Colonic mucosa (tissue), 4 donors: ENCODE data around the gene GABPA. TPM values are rescaled to one million over a fixed set of nuclear protein-coding genes. Genes with fewer than 3 reads are reported as not detected.
A peak's percentile ranks its signal among the peaks of the same experiment; 100 is the strongest.
"Not testable (repeated sequence)": the region's sequence is repeated elsewhere in the genome, so short reads cannot be mapped to it uniquely, and the experiment has no call there.

ENCODE experiments used
- DNase-seq: peaks from one replicate; pipeline ENCODE4 v3.0.0-alpha.2; 2020
- H3K27ac ChIP-seq: fragments of 200-600 bp; one replicate; pipeline ENCODE4 v1.8.0; 2021
- H3K27me3 ChIP-seq: fragments of 200-600 bp; one replicate; pipeline ENCODE4 v1.8.0; 2021
- H3K36me3 ChIP-seq: fragments of 200-600 bp; one replicate; pipeline ENCODE4 v1.8.0; 2021
- H3K4me1 ChIP-seq: fragments of 200-600 bp; one replicate; pipeline ENCODE4 v1.8.0; 2021; ENCODE audit warnings: mild to moderate bottlenecking
- H3K4me3 ChIP-seq: fragments of 200-600 bp; one replicate; pipeline ENCODE4 v1.8.0; 2021
- H3K9ac ChIP-seq, 2 donors: one replicate each; pipeline ENCODE4 v1.7.0; 2013; ENCODE audit warnings: control low read depth in 2 of 2, low read depth in 2 of 2, low read length in 2 of 2
- H3K9me3 ChIP-seq: fragments of 200-600 bp; one replicate; pipeline ENCODE4 v1.8.0; 2021
- intact Hi-C: fragments of 100-400 bp; cut with DNase I; formaldehyde crosslinking; loops from one replicate; pipeline ENCODE4 v1.14.1; 2022
- total RNA-seq, 2 donors: library from RNA; stranded (reverse); fragmentation: NEBNext Ultra II Directional in 1 of 2; extraction: Animal tissue kit (Norgen Biotek cat#: 25700) in 1 of 2; gene quantifications; one replicate each; pipeline ENCODE4 v1.2.1, GENCODE V29; 2021
- TF ChIP-seq, protein P1 (sequence below): fragments of 200-600 bp; IDR thresholded peaks from one replicate; pipeline ENCODE4 v1.8.0; 2022; ENCODE audit warnings: antibody characterized with exemption, mild to moderate bottlenecking
- donor health status: healthy.
- donor health status: DM: no; HTN: no; CAD: no.
- donor health status: DM: no; HTN: no; CAD: no.

GABPA gene
- total RNA-seq, 2 donors from 2014 or later, result 23.8 to 24.9 TPM

DNA sequence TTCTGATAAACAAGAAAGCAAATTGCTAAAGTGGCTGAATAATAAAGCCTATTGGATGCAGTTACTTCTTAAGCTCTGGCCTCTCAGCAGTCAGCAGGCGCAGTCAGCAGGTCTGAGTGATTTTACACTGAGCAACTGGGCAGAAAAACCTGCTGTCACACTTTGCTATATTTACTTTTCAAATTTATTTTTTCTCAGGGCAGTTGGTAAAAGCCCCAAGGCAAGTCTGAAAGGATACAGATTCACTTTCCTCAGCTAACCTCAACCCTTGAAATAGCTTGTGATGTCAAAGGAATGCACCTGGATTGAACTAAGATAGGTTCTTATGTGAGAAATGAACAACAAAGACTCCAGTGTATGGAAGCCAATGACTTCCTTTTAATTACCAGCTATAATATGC lies 34.0 kb upstream of the GABPA start:
- Histone ChIP-seq H3K27me3 (no peaks in the 10 kb centered on the region), H3K4me1 (no peaks in the 10 kb centered on the region), H3K27ac (no peak overlapping the region), H3K9ac (no peak overlapping the region), H3K4me3 (no peak overlapping the region), H3K36me3 (no peaks in the 10 kb centered on the region), H3K9me3 (no peaks in the 10 kb centered on the region)
- DNase-seq, result no peak
- TF ChIP-seq, protein P1, sequence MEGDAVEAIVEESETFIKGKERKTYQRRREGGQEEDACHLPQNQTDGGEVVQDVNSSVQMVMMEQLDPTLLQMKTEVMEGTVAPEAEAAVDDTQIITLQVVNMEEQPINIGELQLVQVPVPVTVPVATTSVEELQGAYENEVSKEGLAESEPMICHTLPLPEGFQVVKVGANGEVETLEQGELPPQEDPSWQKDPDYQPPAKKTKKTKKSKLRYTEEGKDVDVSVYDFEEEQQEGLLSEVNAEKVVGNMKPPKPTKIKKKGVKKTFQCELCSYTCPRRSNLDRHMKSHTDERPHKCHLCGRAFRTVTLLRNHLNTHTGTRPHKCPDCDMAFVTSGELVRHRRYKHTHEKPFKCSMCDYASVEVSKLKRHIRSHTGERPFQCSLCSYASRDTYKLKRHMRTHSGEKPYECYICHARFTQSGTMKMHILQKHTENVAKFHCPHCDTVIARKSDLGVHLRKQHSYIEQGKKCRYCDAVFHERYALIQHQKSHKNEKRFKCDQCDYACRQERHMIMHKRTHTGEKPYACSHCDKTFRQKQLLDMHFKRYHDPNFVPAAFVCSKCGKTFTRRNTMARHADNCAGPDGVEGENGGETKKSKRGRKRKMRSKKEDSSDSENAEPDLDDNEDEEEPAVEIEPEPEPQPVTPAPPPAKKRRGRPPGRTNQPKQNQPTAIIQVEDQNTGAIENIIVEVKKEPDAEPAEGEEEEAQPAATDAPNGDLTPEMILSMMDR, result no peak
- intact Hi-C loops, result no loop called here

DNA sequence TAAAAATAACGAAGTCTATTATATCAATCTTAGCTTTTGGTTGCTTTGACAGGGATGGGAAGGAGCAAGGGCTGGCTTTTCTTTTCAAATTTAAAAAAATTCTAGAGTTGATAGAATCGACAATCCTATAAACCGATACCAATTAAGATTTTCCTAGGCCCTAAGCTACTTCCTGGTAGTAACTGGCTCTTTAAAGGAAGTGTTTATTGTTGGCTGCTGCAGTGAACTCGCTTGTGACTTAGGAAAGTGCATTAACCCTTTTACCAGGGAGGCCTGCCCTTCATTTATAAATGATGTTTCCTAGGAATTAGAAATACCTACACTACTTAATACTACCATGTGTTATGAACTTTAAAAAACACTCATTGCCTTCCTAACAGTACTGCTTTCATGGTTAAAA lies 33.2 kb upstream of the GABPA start:
- no peak overlapping the region for H3K27ac ChIP-seq
- H3K27me3 ChIP-seq, result no peaks in the 10 kb centered on the region
- TF ChIP-seq, protein P1, result no peak
- H3K36me3 ChIP-seq, result no peaks in the 10 kb centered on the region
- intact Hi-C loops, result no loop called here
- no peaks in the 10 kb centered on the region for H3K4me1 ChIP-seq
- H3K9ac ChIP-seq, result no peak overlapping the region
- DNase-seq, result no peak
- H3K4me3 ChIP-seq, result no peak overlapping the region
- no peaks in the 10 kb centered on the region for H3K9me3 ChIP-seq

DNA sequence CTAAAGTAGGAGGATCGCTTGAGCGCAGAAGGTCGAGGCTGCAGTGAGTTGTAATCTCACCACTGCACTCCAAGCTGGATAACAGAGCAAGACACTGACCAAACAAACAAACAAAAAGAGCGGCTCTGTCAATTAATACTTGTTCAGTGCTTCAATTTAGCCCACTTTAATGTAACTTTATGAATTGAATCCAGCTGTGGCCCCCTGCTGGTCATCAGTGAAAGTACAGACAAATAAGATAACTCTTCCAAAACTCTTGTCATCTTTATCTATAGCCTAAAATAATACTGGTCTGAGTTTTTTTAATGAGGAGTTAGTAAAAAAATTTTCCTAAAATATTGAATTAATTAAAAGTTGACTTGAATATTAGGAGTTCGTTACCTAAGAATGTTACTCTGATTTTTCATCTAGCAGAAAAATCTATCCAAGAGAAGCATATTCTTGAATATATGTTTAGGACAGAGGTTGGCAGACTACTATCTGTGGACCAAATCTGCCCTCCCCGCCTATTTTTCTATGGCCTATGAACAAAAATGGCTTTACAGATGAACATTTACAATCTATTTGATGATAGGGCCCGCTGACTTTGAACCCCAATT lies 26.2 kb upstream of the GABPA start:
- H3K4me3 ChIP-seq, result no peak overlapping the region
- no peaks in the 10 kb centered on the region for H3K9me3 ChIP-seq
- H3K27ac ChIP-seq, result no peak overlapping the region
- H3K9ac ChIP-seq, result no peak overlapping the region
- intact Hi-C loops, result loop anchor here (2.0 kb wide), 1 partner anchor 100 kb away; no protein-coding TSS in a partner anchor
- TF ChIP-seq, protein P1, result peak; percentile 82
- H3K27me3 ChIP-seq, result no peaks in the 10 kb centered on the region
- peak; percentile 32 for DNase-seq
- H3K36me3 ChIP-seq, result no peaks in the 10 kb centered on the region
- no peaks in the 10 kb centered on the region for H3K4me1 ChIP-seq

DNA sequence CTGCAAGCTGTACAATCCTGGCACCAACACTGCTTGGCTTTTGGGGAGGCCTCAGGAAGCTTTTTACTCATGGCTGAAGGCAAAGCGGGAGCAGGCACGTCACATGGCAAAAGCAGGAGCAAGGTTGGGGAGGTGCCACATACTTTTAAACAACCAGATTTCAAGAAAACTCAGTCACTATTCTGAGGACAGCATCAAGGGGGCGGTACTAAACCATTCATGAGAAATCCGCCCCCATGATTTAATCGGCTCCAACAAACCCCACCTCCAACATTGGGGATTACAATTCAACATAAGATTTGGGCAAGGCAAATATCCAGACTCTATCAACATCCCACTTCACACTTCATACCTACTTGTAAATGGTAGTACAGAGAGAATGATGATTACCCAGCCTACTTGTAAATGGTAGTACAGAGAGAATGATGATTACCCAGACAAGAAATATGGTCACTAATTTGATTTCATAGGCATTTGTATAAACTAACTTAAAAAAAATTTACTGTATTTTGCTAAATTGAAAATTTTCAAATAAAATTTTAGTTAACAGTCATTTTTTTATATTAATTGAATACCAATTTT lies 25.0 kb upstream of the GABPA start:
- Histone ChIP-seq H3K4me1 (no peaks in the 10 kb centered on the region), H3K9ac (no peak overlapping the region), H3K27ac (no peak overlapping the region), H3K4me3 (no peak overlapping the region), H3K9me3 (no peaks in the 10 kb centered on the region), H3K36me3 (no peaks in the 10 kb centered on the region), H3K27me3 (no peaks in the 10 kb centered on the region)
- intact Hi-C loops, result loop anchor here (2.0 kb wide), 1 partner anchor 101 kb away; no protein-coding TSS in a partner anchor
- TF ChIP-seq, protein P1, result no peak
- DNase-seq, result no peak

DNA sequence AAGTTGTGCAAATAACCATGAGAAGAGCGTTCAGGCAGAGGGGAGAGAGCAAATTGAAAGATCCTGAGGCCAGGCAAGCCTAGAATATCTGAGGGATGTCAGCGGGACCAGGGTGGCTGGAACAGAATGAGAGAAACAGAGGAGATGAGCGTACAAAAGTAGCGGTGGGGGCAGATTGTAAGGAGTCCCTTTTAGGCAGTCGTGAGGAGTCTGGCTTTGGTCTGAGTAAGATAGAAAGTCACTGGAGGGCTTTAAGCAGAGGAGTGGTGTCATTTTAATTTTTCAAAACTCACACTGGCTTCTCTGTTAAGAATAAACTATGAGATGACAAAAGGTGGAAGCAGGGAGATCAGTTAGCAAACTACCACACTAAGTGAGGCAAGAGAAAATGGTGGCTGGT lies 24.2 kb upstream of the GABPA start:
- H3K36me3 ChIP-seq, result no peaks in the 10 kb centered on the region
- H3K27me3 ChIP-seq, result no peaks in the 10 kb centered on the region
- H3K9ac ChIP-seq, result no peak overlapping the region
- H3K9me3 ChIP-seq, result no peaks in the 10 kb centered on the region
- intact Hi-C loops, result no loop called here
- TF ChIP-seq, protein P1, result no peak
- no peak for DNase-seq
- no peak overlapping the region for H3K4me3 ChIP-seq
- no peaks in the 10 kb centered on the region for H3K4me1 ChIP-seq
- H3K27ac ChIP-seq, result no peak overlapping the region

DNA sequence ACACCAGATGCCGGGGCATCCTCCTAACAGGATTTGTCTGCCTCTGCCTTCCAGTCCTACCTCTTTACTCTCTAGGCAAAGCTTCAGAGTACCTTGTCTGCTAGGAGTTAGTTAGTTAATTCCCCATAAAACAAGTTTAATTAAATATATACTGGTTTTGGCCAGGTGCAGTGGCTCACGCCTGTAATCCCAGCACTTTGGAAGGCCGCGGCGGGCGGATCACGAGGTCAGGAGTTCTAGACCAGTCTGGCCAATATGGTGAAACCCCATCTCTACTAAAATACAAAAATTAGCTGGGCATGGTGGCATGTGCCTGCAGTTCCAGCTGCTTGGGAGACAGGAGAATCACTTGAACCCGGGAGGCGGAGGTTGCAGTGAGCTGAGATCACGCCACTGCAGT lies 20.7 kb upstream of the GABPA start:
- DNase-seq, intact Hi-C loops, H3K27ac ChIP-seq, H3K4me3 ChIP-seq, H3K36me3 ChIP-seq, H3K9ac ChIP-seq, H3K4me1 ChIP-seq, H3K27me3 ChIP-seq, H3K9me3 ChIP-seq: not testable (repeated sequence)
